HG03025 (cell line): ENCODE results near the gene UQCC3.

Source experiments
- ATAC-seq: cut with Tn5 transposase; IDR thresholded peaks from one replicate; pipeline ENCODE4 v1.9.1; 2021; ENCODE audit warnings: mild to moderate bottlenecking, moderate library complexity; ENCODE audit not compliant: unreplicated experiment, low FRiP score

UQCC3 gene

DNA sequence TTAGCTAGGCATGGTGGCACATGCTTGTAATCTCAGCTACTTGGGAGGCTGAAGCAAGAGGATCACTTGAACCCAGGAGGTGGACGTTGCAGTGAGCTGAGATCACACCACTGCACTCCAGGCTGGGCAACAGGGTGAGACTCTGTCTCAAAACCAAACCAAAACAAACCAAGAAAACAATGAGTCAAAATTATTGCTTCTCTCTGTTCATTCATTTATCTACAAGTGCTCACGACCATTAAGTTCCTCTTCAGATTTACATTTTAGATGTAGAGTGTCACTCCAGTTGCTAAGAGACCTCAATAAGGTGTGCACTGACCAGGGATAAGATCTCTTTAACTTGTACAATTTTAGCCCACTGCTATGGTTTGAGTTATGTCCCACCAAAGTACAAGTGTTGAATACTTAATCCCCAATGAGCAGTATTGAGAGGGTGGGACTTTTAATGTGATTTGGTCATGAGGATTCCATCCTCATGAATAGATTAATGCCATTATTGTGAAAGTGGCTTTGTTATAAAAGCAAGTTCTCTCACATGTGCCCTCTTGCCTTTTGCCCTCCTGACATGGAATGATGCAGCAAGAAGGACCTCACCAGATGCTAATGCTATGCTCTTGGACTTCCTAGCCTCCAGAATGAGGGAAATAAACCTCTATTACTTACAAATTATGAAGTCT is 48.0 kb downstream of the UQCC3 start:
- no peak for ATAC-seq

DNA sequence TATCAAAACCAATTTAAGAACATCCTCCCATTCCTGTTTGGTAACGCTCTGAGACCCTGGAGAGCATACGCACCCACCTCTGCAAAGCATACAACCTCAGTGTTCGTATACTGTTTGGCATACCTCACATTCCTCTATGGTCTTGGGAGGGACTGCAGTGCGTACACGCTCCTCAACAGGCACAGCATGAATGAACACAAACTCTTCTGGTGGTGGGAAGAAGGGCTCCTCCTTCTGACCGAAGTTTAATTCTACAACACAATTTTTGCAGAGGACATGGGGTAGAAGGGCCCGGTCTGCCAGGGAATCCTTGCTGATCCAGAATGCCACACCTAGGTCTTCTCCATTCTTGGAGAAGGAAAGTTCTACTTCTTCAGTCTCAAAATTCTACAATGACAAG is 50.5 kb downstream of the UQCC3 start:
- no peak for ATAC-seq
